ENCODE measurements around the gene SLC35F3. TPM values are rescaled to one million over a fixed set of nuclear protein-coding genes. Genes with fewer than 3 reads are reported as not detected.

Gene SLC35F3
- total RNA-seq, 3 donors from 2014 or later = 0.17 to 0.89 (median 0.20) TPM

DNA sequence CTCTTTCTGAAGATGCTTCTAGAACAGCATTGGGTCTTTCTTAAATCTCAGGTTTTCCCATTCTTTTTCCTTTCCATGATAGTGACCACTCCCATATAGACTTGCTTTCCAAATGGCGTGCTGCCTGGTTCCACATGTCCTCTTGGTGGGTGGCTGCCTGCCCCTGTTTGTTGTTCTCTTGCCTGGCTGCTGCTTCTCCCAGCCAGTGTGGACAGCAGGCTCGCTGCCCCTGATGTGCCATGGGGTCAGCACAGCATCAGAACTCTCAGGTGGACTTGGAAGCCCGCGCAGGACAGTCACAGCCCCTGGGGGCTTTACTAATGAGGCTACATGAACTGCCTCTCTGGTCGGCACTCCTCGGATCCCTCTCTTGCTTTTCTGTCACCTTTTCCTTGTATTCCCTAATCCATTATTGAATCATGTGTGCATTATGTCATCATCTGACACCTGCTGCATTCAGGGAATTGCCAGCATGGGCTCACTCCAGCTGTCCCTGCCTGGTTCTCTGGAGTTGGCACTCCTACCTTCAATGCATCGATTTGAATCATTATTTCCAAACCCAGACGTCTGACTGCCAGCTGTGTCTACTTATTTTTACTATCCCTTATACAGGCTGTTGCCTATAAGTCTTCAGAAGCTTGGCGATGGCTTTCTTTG is 368.3 kb downstream of the SLC35F3 start:
- H3K36me3 ChIP-seq (ENCODE audit: low read depth) = no peaks in the 10 kb centered on the region
- TF ChIP-seq, protein P1, sequence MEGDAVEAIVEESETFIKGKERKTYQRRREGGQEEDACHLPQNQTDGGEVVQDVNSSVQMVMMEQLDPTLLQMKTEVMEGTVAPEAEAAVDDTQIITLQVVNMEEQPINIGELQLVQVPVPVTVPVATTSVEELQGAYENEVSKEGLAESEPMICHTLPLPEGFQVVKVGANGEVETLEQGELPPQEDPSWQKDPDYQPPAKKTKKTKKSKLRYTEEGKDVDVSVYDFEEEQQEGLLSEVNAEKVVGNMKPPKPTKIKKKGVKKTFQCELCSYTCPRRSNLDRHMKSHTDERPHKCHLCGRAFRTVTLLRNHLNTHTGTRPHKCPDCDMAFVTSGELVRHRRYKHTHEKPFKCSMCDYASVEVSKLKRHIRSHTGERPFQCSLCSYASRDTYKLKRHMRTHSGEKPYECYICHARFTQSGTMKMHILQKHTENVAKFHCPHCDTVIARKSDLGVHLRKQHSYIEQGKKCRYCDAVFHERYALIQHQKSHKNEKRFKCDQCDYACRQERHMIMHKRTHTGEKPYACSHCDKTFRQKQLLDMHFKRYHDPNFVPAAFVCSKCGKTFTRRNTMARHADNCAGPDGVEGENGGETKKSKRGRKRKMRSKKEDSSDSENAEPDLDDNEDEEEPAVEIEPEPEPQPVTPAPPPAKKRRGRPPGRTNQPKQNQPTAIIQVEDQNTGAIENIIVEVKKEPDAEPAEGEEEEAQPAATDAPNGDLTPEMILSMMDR (IDR thresholded peaks at IDR 0.05) = no peak
- no peaks in the 10 kb centered on the region for H3K4me1 ChIP-seq (ENCODE audit: low read depth)
- ATAC-seq (no peak), DNase-seq (no peak)
- no peak overlapping the region for H3K4me3 ChIP-seq
- intact Hi-C loops (cut with DNase I, micrococcal nuclease) = no loop called here
- H3K9me3 ChIP-seq = no peaks in the 10 kb centered on the region

DNA sequence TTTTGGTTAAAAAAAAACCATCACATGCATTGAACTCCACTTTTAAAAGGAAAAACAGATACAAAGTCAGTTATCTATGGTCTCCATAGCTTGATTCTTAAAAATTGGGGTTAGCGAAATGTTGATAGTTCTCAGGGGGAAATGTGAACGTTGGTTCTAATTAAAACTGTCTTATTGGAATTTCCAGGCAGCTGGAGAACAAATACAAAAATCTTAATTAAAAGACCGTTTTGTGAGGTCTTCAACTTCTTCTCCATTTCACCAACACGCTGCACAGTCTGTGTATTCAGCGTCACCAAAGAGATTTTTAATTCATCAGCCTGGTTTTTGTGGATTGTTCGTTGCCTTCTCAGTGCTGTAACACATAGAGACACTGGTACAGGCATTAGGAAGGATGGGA is 369.5 kb downstream of the SLC35F3 start:
- Histone ChIP-seq H3K4me3 (no peak overlapping the region), H3K9me3 (no peaks in the 10 kb centered on the region), H3K4me1 (ENCODE audit: low read depth) (no peaks in the 10 kb centered on the region), H3K36me3 (ENCODE audit: low read depth) (no peaks in the 10 kb centered on the region)
- TF ChIP-seq, protein P1 (IDR thresholded peaks at IDR 0.05) = no peak
- no peak for ATAC-seq
- intact Hi-C loops (cut with DNase I, micrococcal nuclease) = no loop called here
- DNase-seq = no peak

DNA sequence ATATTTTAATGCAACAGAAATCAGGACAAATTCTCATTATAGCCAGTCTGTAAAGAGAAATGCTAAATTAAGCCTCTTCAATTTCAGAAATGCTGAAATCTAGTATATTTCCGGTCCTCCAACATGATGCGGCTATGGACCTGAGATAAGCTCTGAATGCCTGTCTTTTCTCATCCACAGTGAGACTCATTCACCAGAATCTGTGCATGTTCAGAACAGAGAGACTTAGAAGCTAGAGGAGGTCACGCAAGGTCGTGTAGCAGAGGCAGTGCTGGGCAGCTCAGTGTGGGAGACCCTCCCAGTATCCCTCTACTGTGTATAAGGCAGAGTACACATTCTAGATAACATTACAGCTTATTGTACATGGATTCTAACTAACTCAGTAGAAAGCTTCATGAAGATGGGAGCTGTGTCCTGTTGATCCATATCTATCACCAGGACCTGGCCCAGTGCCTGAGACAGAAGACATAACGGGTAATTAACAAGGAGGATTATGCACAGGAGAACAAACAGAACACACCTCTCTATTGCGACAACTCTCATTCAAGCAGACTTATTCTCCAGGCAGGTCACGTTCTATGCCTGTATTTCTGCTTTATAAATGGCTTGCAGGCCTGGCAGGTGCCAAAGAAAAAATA is 371.8 kb downstream of the SLC35F3 start:
- no peaks in the 10 kb centered on the region for H3K9me3 ChIP-seq
- DNase-seq = no peak
- intact Hi-C loops (cut with DNase I, micrococcal nuclease) = no loop called here
- H3K4me3 ChIP-seq = no peak overlapping the region
- no peaks in the 10 kb centered on the region for H3K36me3 ChIP-seq (ENCODE audit: low read depth)
- ATAC-seq = no peak
- H3K4me1 ChIP-seq (ENCODE audit: low read depth) = no peaks in the 10 kb centered on the region
- TF ChIP-seq, protein P1 (IDR thresholded peaks at IDR 0.05) = no peak

DNA sequence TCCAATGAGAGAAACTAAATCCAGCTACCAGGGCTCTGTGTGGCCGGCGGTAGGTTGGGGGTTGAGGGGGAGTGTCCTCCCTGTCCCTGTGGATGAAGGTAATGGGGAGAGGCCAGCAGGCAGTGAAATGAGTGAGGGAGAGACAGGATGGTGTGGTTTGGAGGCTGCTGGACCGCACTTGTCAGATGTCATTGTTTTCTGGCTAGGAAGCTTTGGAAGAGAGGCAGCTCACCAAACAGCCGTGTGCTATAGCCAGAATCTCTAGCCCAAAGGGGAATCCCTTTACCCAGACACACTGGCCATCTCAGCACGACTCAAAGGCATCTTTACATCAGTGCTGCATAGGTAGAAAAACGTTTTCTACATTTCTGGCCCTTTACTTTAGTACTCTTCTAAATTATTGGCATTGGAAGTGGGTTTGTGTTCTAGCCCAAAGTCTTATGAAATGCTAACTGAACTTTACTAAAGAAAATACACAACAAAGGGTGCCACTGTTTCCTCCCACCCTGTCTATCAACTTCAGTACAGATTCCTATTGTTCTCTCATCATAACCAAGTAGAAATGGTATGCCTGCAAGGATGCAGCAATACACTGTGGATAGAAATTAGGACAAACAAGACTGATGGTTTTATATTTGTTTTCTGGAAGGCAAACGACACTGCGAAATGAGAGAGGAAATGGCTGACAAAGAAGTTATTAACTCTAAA is 372.8 kb downstream of the SLC35F3 start:
- H3K36me3 ChIP-seq (ENCODE audit: low read depth) = no peaks in the 10 kb centered on the region
- ATAC-seq (no peak), DNase-seq (no peak)
- TF ChIP-seq, protein P1 (IDR thresholded peaks at IDR 0.05) = no peak
- H3K4me3 ChIP-seq = no peak overlapping the region
- no peaks in the 10 kb centered on the region for H3K4me1 ChIP-seq (ENCODE audit: low read depth)
- intact Hi-C loops (cut with DNase I, micrococcal nuclease) = no loop called here
- H3K9me3 ChIP-seq = no peaks in the 10 kb centered on the region

DNA sequence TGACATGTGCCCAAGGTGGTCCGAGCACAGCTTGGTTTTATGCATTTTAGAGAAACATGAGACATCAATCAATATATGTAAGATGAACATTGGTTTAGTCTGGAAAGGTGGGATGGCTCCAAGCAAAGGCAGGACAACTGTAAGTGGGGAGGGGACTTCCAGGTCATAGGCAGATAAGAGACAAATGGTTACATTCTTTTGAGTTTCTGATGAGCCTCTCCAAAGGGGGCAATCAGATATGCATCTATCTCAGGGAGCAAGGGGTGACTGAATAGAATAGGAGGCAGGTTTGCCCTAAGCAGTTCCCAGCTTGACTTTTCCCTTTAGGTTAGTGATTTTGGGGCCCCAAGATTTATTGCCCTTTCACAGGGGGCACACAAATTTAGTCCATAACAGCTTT is 374.5 kb downstream of the SLC35F3 start:
- ATAC-seq (no peak), DNase-seq (no peak)
- Histone ChIP-seq H3K36me3 (ENCODE audit: low read depth) (no peaks in the 10 kb centered on the region), H3K4me1 (ENCODE audit: low read depth) (no peaks in the 10 kb centered on the region), H3K9me3 (no peaks in the 10 kb centered on the region), H3K4me3 (no peak overlapping the region)
- intact Hi-C loops (cut with DNase I, micrococcal nuclease) = no loop called here
- TF ChIP-seq, protein P1 (IDR thresholded peaks at IDR 0.05) = no peak
